Liver (tissue), 3 donors: ENCODE data around the gene HS1BP3.

Source experiments
- CTCF ChIP-seq: fragments of 150-350 bp; IDR thresholded peaks from 2 replicates; pipeline ENCODE4 v1.5.1; 2017; ENCODE audit warnings: improper control_type of control experiment, low read depth, low read length; ENCODE audit not compliant: missing input control
- FOXA1 ChIP-seq: IDR thresholded peaks from 2 replicates; pipeline ENCODE4 v1.6.1; 2016; ENCODE audit warnings: antibody characterized with exemption
- GABPA ChIP-seq, 2 donors: IDR thresholded peaks in 1 of 2; conservative IDR thresholded peaks in 1 of 2; 2 replicates each; pipeline ENCODE4 v1.6.1; 2016; ENCODE audit warnings: antibody characterized with exemption in 2 of 2, mild to moderate bottlenecking in 1 of 2, moderate library complexity in 1 of 2
- RAD21 ChIP-seq, 2 donors: IDR thresholded peaks; 2 replicates each; pipeline ENCODE4 v1.6.1; 2016; ENCODE audit warnings: antibody characterized with exemption in 2 of 2, mild to moderate bottlenecking in 2 of 2
- SP1 ChIP-seq: IDR thresholded peaks from 2 replicates; pipeline ENCODE4 v1.6.1; 2018; ENCODE audit warnings: antibody characterized with exemption, mild to moderate bottlenecking
- YY1 ChIP-seq: IDR thresholded peaks from 2 replicates; pipeline ENCODE4 v1.6.1; 2016; ENCODE audit warnings: antibody characterized with exemption, mild to moderate bottlenecking
- ZBTB33 ChIP-seq: IDR thresholded peaks from 2 replicates; pipeline ENCODE4 v1.6.1; 2016; ENCODE audit warnings: antibody characterized with exemption
- TF ChIP-seq, protein P1 (sequence below): IDR thresholded peaks from 2 replicates; pipeline ENCODE4 v1.6.1; 2016; ENCODE audit warnings: antibody characterized with exemption
- TF ChIP-seq, protein P2 (sequence below): IDR thresholded peaks from 2 replicates; pipeline ENCODE4 v1.6.1; 2016; ENCODE audit warnings: antibody characterized with exemption
- TF ChIP-seq, protein P3 (sequence below): IDR thresholded peaks from 2 replicates; pipeline ENCODE4 v1.6.1; 2016; ENCODE audit warnings: antibody characterized with exemption, mild to moderate bottlenecking
- donor health status: healthy.
- donor health status: healthy.

GRCh38 chr2:20624156-20624883 lies 26.6 kb downstream of the HS1BP3 start:
- TF ChIP-seq CTCF = no peak
- no peak for TF ChIP-seq RAD21 (IDR thresholded peaks at IDR 0.05)
- no peak for TF ChIP-seq YY1
- TF ChIP-seq FOXA1 = no peak
- TF ChIP-seq, protein P1, sequence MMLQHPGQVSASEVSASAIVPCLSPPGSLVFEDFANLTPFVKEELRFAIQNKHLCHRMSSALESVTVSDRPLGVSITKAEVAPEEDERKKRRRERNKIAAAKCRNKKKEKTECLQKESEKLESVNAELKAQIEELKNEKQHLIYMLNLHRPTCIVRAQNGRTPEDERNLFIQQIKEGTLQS = no peak
- TF ChIP-seq, protein P2, sequence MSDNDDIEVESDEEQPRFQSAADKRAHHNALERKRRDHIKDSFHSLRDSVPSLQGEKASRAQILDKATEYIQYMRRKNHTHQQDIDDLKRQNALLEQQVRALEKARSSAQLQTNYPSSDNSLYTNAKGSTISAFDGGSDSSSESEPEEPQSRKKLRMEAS = no peak
- TF ChIP-seq, protein P3, sequence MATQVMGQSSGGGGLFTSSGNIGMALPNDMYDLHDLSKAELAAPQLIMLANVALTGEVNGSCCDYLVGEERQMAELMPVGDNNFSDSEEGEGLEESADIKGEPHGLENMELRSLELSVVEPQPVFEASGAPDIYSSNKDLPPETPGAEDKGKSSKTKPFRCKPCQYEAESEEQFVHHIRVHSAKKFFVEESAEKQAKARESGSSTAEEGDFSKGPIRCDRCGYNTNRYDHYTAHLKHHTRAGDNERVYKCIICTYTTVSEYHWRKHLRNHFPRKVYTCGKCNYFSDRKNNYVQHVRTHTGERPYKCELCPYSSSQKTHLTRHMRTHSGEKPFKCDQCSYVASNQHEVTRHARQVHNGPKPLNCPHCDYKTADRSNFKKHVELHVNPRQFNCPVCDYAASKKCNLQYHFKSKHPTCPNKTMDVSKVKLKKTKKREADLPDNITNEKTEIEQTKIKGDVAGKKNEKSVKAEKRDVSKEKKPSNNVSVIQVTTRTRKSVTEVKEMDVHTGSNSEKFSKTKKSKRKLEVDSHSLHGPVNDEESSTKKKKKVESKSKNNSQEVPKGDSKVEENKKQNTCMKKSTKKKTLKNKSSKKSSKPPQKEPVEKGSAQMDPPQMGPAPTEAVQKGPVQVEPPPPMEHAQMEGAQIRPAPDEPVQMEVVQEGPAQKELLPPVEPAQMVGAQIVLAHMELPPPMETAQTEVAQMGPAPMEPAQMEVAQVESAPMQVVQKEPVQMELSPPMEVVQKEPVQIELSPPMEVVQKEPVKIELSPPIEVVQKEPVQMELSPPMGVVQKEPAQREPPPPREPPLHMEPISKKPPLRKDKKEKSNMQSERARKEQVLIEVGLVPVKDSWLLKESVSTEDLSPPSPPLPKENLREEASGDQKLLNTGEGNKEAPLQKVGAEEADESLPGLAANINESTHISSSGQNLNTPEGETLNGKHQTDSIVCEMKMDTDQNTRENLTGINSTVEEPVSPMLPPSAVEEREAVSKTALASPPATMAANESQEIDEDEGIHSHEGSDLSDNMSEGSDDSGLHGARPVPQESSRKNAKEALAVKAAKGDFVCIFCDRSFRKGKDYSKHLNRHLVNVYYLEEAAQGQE = no peak
- TF ChIP-seq GABPA (IDR thresholded peaks at IDR 0.05 in 1 of 2, conservative IDR thresholded peaks at IDR 0.05 in 1 of 2) = no peak
- TF ChIP-seq ZBTB33 = no peak
- no peak for TF ChIP-seq SP1
